GM21825 (cell line): ENCODE data around the gene KLHDC4.

Experiments
- ATAC-seq: cut with Tn5 transposase; IDR thresholded peaks from one replicate; pipeline ENCODE4 v1.9.1; 2021; ENCODE audit warnings: mild to moderate bottlenecking, moderate library complexity; ENCODE audit not compliant: unreplicated experiment

Gene KLHDC4

DNA sequence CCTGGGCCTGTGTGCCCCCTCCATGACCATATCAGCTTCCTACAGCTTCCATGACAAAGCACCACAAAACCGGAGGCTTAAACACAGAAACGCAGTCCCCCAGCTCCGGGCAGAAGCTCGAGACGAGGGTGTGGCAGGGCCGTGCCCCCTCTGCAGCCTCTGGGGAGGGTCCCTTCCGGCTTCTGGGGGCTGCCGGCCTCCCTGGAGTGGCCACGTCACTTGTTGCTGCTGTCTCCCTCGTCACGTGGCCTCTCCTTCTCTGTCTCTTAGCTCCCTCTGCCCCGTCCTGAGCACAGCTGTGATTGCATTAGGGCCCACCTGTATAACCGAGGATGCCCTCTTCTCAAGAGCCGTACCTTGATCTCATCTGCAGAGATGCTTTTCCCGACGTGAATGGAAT is 98.9 kb downstream of the KLHDC4 start:
- no peak for ATAC-seq

DNA sequence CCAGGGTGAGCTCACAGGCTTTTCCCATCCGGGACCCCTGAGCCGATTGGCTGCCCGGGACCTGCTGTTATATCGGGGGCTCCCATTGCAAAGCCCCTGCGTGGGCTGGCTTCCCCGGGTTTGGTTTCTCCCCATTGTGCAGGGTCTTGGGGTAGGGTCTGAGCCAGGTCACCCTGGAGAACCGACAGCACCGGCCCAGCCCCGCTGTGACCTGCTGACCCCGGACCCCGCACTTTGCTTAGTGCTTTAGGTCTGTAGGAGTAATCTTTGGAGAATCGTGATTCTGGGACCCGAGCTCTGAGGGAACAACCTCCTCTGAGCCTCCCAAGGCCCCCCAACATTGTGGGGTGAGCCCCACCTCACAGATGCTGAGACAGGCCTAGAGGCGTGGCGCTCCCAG is 100.6 kb downstream of the KLHDC4 start:
- ATAC-seq = no peak

DNA sequence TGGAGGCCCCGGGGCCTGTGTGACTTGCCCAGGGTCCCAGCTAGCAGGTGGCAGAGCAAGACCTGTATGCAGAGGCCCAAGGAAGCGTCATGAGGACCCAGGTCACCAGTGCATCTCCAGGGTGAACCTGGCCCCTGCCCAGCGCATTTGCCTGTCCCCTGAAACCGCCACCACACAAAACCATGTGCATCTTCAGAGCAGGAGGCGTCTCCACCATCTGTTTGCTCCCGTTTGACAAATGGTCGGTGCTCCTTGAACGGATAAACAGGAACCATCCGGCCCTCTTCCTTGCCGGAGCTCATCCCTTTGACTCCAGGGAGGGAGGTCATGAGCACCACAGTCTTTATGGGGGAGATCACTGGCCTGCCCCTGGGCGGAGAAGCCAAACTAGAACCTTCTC is 101.0 kb downstream of the KLHDC4 start:
- no peak for ATAC-seq

DNA sequence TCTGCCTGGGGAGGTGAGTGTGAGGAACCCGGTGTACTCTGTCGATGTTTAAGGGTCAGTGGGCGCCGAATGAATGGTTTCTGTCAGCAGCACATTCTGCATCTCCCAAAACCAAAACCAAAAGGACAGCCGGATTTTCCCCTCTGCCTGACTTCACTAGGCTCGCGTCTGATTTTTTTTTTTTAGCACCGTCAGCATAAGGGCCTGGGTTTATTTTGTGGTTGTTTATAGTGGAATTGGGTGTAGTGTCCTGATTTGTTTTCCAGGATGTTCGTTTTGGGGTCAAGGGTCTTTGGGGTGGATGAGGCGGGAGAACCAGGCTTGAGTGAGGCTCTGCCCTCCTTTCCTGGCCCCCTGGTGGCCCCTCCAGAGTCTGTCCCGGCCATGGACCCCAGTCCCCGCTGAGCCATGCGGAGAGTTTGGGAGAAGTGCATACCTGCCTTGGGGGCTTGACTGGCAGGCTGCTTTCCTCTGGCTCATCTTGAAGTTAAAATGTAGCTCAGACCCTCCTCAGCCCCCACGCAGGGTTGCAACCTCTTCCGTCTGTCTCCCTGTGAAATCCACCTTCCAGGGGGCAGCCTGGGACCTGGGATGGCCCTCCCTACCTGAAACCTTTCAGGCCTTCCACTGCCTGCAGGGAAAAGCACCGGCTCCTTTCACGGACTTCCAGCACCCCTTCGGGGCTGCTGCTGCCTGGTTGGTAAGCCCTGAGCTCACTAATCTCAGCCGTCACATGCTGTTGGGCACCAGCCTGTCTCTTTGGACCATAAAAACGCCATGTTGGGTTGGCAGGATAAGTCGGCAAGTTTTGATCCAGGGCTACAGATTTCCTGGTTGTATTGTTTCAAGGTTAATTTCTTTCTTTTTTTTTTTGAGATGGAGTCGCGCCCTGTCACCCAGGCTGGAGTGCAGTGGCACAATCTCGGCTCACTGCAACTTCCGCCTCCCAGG is 103.3 kb downstream of the KLHDC4 start:
- no peak for ATAC-seq

DNA sequence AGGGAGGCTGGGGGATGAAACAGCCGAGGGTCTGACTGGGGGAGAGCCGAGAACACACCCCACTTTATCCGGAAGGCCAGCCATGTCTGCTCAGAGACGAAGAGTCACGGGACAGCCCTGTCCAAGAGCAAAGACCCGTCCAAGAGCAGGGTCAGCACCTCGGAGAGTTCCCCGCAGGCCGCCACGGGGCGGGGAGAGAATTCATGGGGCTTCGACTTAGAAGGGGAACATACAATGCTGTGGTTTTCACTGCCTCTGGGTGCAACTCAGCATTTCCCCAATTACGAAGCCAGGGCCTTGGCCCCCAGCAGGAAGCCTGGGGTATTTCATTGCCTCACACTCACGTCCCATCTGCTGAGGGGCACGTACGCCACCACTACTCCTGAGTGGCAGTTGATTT is 104.2 kb downstream of the KLHDC4 start:
- no peak for ATAC-seq

DNA sequence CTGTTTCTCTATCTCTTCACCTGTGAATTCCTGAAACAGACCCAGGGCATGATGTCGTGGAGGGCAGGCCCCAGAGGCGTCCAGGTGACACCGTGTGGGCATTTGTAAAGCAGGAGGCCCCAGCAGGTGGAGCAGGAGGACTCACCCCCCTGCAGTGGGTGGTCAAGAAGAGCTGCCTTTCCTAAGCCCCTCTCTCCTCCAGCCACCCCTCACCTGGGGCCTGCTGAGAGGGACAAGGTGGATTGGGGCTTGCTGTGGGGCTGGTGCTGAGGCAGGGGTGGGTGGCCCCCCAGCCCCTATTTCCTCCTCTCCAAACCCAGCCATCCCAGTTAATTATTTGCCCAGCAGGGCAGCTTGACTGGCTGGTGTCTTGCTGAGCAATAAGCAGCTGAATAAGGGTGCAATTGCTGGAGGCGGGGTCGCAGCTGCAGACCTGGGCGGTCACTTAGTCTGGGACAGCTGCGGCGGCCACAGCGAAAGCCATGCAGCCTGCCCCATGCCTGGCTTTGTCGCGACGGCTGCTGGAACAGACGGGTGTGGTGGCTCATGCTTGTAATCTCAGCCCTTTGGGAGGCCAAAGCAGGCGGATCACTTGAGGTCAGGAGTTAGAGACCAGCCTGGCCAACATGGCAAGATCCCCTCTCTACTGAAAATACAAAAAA is 107.1 kb downstream of the KLHDC4 start:
- ATAC-seq = no peak
